HG03432 (cell line): ENCODE measurements around the gene KIAA1210.
"Not testable (repeated sequence)": the region's sequence is repeated elsewhere in the genome, so short reads cannot be mapped to it uniquely, and the experiment has no call there.

ENCODE experiments used
- ATAC-seq: cut with Tn5 transposase; IDR thresholded peaks from one replicate; pipeline ENCODE4 v1.9.1; 2021; ENCODE audit warnings: mild to moderate bottlenecking, moderate library complexity; ENCODE audit not compliant: unreplicated experiment

Gene KIAA1210

GRCh38 chrX:119041175-119041574, 86.4 kb downstream of the KIAA1210 start:
- ATAC-seq: no peak

DNA sequence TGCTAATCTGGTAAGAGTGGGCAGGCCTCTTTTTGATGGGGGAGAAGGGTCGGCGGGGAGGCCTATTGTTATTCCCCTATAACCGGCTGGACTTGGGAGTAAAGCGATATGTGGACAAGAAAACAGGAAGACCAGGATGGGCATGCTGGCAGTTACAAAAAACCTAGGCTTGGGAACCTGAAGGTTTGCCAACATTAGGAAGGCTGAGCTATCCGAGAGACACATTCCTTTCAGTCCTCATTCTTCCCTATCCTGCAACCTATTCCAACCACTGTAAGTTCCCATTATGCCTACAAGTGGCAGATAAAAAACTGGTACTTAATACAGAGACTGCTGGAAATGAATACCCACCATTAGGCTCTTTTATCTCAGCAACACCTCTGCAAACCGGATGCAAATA, 87.2 kb downstream of the KIAA1210 start:
- no peak for ATAC-seq

DNA sequence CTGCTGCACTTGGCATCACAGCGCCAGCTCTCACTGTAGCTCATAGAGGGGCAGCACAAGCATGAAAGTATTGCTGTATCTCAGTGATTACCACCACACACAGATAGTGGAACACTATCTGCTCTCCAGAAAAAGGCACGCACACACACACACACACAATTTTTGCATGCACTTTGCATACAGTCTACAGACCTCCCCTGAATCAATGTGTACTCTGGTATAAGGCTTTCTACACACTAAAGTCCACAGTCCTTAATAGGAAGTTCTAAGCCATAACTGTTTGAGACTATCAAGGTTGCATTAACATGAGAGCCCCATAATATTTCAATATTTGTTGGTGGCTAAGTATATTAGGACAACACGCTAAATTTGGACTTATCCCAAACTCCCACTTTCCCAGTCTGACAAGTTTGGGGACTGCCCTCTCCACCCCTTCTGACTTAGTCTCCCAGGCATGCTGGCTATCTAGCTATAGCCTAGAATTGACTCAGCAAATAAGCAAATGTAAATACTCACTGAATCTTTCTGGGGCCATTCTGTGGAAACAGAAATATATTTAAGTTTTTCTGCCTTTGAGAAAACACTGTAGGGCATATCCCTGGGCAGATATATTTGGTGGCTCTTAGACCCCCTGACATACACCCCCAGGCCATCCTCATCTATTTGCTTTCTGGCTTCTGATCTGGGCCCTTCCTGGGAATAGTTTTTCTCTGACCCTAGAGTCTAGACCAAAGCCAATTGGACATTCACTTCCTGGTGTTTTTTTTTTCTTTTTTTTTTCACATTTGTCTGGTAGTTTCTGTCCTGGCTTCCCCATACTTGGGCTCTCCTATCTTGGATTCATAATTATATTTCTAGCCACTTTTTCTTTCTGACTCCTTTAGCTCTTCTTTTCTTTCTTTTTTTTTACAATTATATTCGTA, 91.2 kb downstream of the KIAA1210 start:
- ATAC-seq: no peak

- no peak for ATAC-seq
These were observed 96.6 kb downstream of the KIAA1210 start for GRCh38 chrX:119030990-119031389.

DNA sequence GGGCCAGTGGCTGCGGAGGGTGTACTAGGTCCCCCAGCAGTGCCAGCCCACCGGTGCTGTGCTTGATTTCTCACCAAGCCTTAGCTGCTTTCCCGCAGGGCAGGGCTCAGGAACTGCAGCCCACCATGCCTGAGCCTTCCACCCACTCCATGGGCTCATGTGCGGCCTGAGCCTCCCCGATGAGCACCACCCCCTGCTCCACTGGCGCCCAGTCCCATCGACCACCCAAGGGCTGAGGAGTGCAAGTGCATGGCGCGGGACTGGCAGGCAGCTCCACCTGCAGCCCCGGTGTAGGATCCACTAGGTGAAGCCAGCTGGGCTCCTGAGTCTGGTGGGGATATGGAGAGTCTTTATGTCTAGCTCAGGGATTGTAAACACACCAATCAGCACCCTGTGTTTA, 98.0 kb downstream of the KIAA1210 start:
- ATAC-seq: not testable (repeated sequence)

DNA sequence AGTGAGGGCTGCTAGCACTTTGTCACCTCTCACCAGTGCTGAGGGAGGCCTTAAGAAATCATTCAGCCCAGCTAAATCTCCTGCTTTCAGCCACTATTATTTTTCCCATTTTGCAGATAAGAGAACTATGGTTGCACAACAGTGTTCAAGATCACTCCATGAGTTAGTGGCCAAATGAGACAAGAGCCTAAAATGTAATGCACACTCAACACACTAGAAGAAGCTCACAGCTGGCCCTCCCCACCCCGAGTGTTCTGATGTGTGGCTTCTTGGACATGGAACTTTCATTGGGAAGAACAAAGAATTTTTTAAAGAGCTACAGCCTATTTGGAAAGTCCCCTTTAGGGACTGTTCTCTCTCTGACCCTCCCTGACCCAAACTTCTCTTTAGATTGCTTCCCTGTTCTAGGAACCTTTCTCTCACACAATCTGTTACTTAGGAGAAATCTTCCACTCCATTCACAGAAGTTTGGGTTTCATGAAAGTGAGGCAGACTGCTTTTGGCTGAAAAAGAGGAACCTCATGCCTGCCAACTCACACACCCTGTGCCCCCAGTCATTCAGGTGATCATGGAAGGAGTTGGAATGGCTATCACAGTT, 98.8 kb downstream of the KIAA1210 start:
- no peak for ATAC-seq
